DOHH2 (cell line): ENCODE measurements around the gene ATP8B3.

Experiments
- H3F3A ChIP-seq: fragments of 200-600 bp; sonication (generic), shearing (Covaris generic); 2 replicates; pipeline ENCODE4 v1.6.0; 2016; ENCODE audit warnings: antibody characterized with exemption, mild to moderate bottlenecking; ENCODE audit not compliant: control insufficient read depth, insufficient read depth
- H3K27ac ChIP-seq: fragments of 200-600 bp; sonication (generic); 2 replicates; pipeline ENCODE4 v1.5.1; 2014; ENCODE audit warnings: low read depth, mild to moderate bottlenecking, low read length, moderate library complexity
- H3K27me3 ChIP-seq: fragments of 200-600 bp; sonication (generic); 2 replicates; pipeline ENCODE4 v1.6.1; 2014; ENCODE audit warnings: mild to moderate bottlenecking, low read length, mixed read lengths; ENCODE audit not compliant: control insufficient read depth
- H3K36me3 ChIP-seq: fragments of 200-600 bp; sonication (generic); 2 replicates; pipeline ENCODE4 v1.6.1; 2014; ENCODE audit warnings: mild to moderate bottlenecking, low read length, moderate library complexity, mixed read lengths; ENCODE audit not compliant: control insufficient read depth
- H3K4me1 ChIP-seq: fragments of 200-600 bp; sonication (generic); 2 replicates; pipeline ENCODE4 v1.6.1; 2014; ENCODE audit warnings: mild to moderate bottlenecking, low read length, mixed read lengths; ENCODE audit not compliant: control insufficient read depth
- H3K4me2 ChIP-seq: fragments of 200-600 bp; sonication (generic); 2 replicates; pipeline ENCODE4 v1.6.0; 2014; ENCODE audit warnings: mild to moderate bottlenecking, low read length, moderate library complexity
- H3K4me3 ChIP-seq: fragments of 200-600 bp; sonication (generic); 2 replicates; pipeline ENCODE4 v1.5.1; 2014; ENCODE audit warnings: mild to moderate bottlenecking, low read length, mixed read lengths
- H3K79me2 ChIP-seq: fragments of 200-600 bp; sonication (generic); 2 replicates; pipeline ENCODE4 v1.6.1; 2014; ENCODE audit warnings: mild to moderate bottlenecking, low read length, mixed read lengths; ENCODE audit not compliant: control insufficient read depth
- H3K9me2 ChIP-seq: fragments of 200-600 bp; sonication (generic); replicated peaks from 2 replicates; pipeline ENCODE4 v1.6.1; 2014; ENCODE audit warnings: mild to moderate bottlenecking, low read length, mixed read lengths; ENCODE audit not compliant: control insufficient read depth
- H3K9me3 ChIP-seq: fragments of 200-600 bp; sonication (generic); 2 replicates; pipeline ENCODE4 v1.6.1; 2014; ENCODE audit warnings: antibody characterized with exemption, low read length, mixed read lengths; ENCODE audit not compliant: control insufficient read depth, insufficient read depth
- H4K20me1 ChIP-seq: fragments of 200-600 bp; sonication (generic); 2 replicates; pipeline ENCODE4 v1.6.0; 2014; ENCODE audit warnings: low read depth, mild to moderate bottlenecking, antibody characterized with exemption, low read length, moderate library complexity; ENCODE audit not compliant: control insufficient read depth, insufficient read depth
- CTCF ChIP-seq: fragments of 200-600 bp; sonication (generic); IDR thresholded peaks from one replicate; pipeline ENCODE4 v1.5.1; 2014; ENCODE audit warnings: antibody characterized with exemption, mild to moderate bottlenecking, low read depth, low read length; ENCODE audit not compliant: poor library complexity, severe bottlenecking
- EZH2phosphoT487 ChIP-seq: fragments of 200-600 bp; sonication (generic); IDR thresholded peaks from 2 replicates; pipeline ENCODE4 v1.6.1; 2017; ENCODE audit warnings: borderline replicate concordance, mild to moderate bottlenecking, antibody characterized with exemption, low read length, moderate library complexity, mixed read lengths

ATP8B3 gene

GRCh38 chr19:1815605-1816529 is 3.8 kb upstream of the ATP8B3 start:
- no peak overlapping the region for H3K27ac ChIP-seq
- peaks cover 45% of the 10 kb centered on the region for H3K36me3 ChIP-seq
- H3K4me3 ChIP-seq: no peak overlapping the region
- no peak overlapping the region for H3K4me2 ChIP-seq
- peaks cover 21% of the 10 kb centered on the region for H3K4me1 ChIP-seq
- H3K9me3 ChIP-seq: no peaks in the 10 kb centered on the region
- H3K79me2 ChIP-seq: no peaks in the 10 kb centered on the region
- H4K20me1 ChIP-seq: no peaks in the 10 kb centered on the region
- H3F3A ChIP-seq: no peaks in the 10 kb centered on the region
- TF ChIP-seq EZH2phosphoT487 (no peak), CTCF (no peak)
- no peaks in the 10 kb centered on the region for H3K27me3 ChIP-seq
- H3K9me2 ChIP-seq: no peaks in the 10 kb centered on the region

- H3K9me2 ChIP-seq: no peaks in the 10 kb centered on the region
- no peaks in the 10 kb centered on the region for H3K27me3 ChIP-seq
- H3K4me3 ChIP-seq: no peak overlapping the region
- no peak for TF ChIP-seq CTCF
- TF ChIP-seq EZH2phosphoT487: no peak
- H3K4me1 ChIP-seq: peaks cover 21% of the 10 kb centered on the region
- H3K4me2 ChIP-seq: no peak overlapping the region
- no peak overlapping the region for H3K27ac ChIP-seq
- no peaks in the 10 kb centered on the region for H3F3A ChIP-seq
- H3K9me3 ChIP-seq: no peaks in the 10 kb centered on the region
- no peaks in the 10 kb centered on the region for H4K20me1 ChIP-seq
- no peaks in the 10 kb centered on the region for H3K79me2 ChIP-seq
- H3K36me3 ChIP-seq: peaks cover 41% of the 10 kb centered on the region
Measured at GRCh38 chr19:1814833-1815604, 2.9 kb upstream of the ATP8B3 start.

- Histone ChIP-seq H3K36me3 (peaks cover 38% of the 10 kb centered on the region), H3K79me2 (no peaks in the 10 kb centered on the region), H3K27ac (no peak overlapping the region), H3K9me3 (no peaks in the 10 kb centered on the region), H4K20me1 (no peaks in the 10 kb centered on the region), H3F3A (no peaks in the 10 kb centered on the region), H3K4me1 (peaks cover 21% of the 10 kb centered on the region), H3K4me2 (no peak overlapping the region), H3K9me2 (no peaks in the 10 kb centered on the region), H3K4me3 (no peak overlapping the region), H3K27me3 (no peaks in the 10 kb centered on the region)
- TF ChIP-seq CTCF: no peak
- no peak for TF ChIP-seq EZH2phosphoT487
Measured at GRCh38 chr19:1814391-1814790, 2.3 kb upstream of the ATP8B3 start.
